H9 (cell line): ENCODE results near the gene SLC22A13. TPM values are rescaled to one million over a fixed set of nuclear protein-coding genes. Genes with fewer than 3 reads are reported as not detected.

Experiments used
- DNase-seq: peaks from one replicate; pipeline ENCODE4 v3.0.0-alpha.2; 2017
- H2AFZ ChIP-seq: one replicate; pipeline ENCODE4 v1.6.1; 2013; ENCODE audit warnings: mild to moderate bottlenecking, low read length, control low read depth, moderate library complexity
- H2AK5ac ChIP-seq: 2 replicates; pipeline ENCODE4 v1.6.1; 2013; ENCODE audit warnings: low read length, control low read depth, mixed read lengths; ENCODE audit not compliant: insufficient read length
- H2BK120ac ChIP-seq: one replicate; pipeline ENCODE4 v1.6.1; 2013; ENCODE audit warnings: low read depth, mild to moderate bottlenecking, low read length, control low read depth, inconsistent platforms; ENCODE audit not compliant: poor library complexity, severe bottlenecking
- H2BK12ac ChIP-seq: 2 replicates; pipeline ENCODE4 v1.6.1; 2013; ENCODE audit warnings: low read length, control low read depth, mixed read lengths, low read depth; ENCODE audit not compliant: insufficient read length
- H2BK15ac ChIP-seq: 2 replicates; pipeline ENCODE4 v1.6.1; 2013; ENCODE audit warnings: low read depth, low read length, control low read depth
- H2BK20ac ChIP-seq: one replicate; pipeline ENCODE4 v1.6.1; 2013; ENCODE audit warnings: low read depth, mild to moderate bottlenecking, low read length, control low read depth, inconsistent platforms; ENCODE audit not compliant: poor library complexity, severe bottlenecking
- H2BK5ac ChIP-seq: 2 replicates; pipeline ENCODE4 v1.6.1; 2013; ENCODE audit warnings: low read length, control low read depth, mixed read lengths; ENCODE audit not compliant: insufficient read length
- H3K14ac ChIP-seq: 2 replicates; pipeline ENCODE4 v1.6.1; 2013; ENCODE audit warnings: low read length, control low read depth; ENCODE audit not compliant: insufficient read depth
- H3K18ac ChIP-seq: 2 replicates; pipeline ENCODE4 v1.6.1; 2013; ENCODE audit warnings: low read depth, mild to moderate bottlenecking, mixed read lengths, low read length, control low read depth; ENCODE audit not compliant: insufficient read length
- H3K23ac ChIP-seq: 2 replicates; pipeline ENCODE4 v1.6.1; 2013; ENCODE audit warnings: low read length, control low read depth, mixed read lengths, low read depth; ENCODE audit not compliant: insufficient read length
- H3K23me2 ChIP-seq: 2 replicates; pipeline ENCODE4 v1.6.1; 2013; ENCODE audit warnings: low read depth, mild to moderate bottlenecking, mixed read lengths, low read length, control low read depth; ENCODE audit not compliant: insufficient read length, poor library complexity, severe bottlenecking
- H3K27ac ChIP-seq: 2 replicates; pipeline ENCODE4 v1.5.1; 2013; ENCODE audit warnings: low read length, control low read depth, mixed read lengths, low read depth; ENCODE audit not compliant: insufficient read length
- H3K27me3 ChIP-seq: 2 replicates; pipeline ENCODE4 v1.6.1; 2013; ENCODE audit warnings: low read length, control low read depth, inconsistent platforms; ENCODE audit not compliant: insufficient read depth
- H3K4ac ChIP-seq: 2 replicates; pipeline ENCODE4 v1.6.1; 2013; ENCODE audit warnings: low read depth, mild to moderate bottlenecking, control low read depth, inconsistent platforms, low read length, moderate library complexity
- H3K4me1 ChIP-seq: 2 replicates; pipeline ENCODE4 v1.6.1; 2013; ENCODE audit warnings: low read length, control low read depth, inconsistent platforms; ENCODE audit not compliant: insufficient read depth
- H3K4me2 ChIP-seq: 2 replicates; pipeline ENCODE4 v1.6.1; 2013; ENCODE audit warnings: low read length, control low read depth, mixed read lengths; ENCODE audit not compliant: insufficient read length, insufficient read depth
- H3K56ac ChIP-seq: 2 replicates; pipeline ENCODE4 v1.6.1; 2013; ENCODE audit warnings: low read depth, mild to moderate bottlenecking, mixed read lengths, low read length, control low read depth; ENCODE audit not compliant: insufficient read length
- H3K79me1 ChIP-seq: 2 replicates; pipeline ENCODE4 v1.6.1; 2013; ENCODE audit warnings: low read depth, mild to moderate bottlenecking, moderate library complexity, low read length, control low read depth, inconsistent platforms; ENCODE audit not compliant: insufficient read depth, poor library complexity, severe bottlenecking
- H3K79me2 ChIP-seq: 2 replicates; pipeline ENCODE4 v1.6.1; 2013; ENCODE audit warnings: low read length, control low read depth, inconsistent platforms; ENCODE audit not compliant: insufficient read depth
- H3K9ac ChIP-seq: 2 replicates; pipeline ENCODE4 v1.6.1; 2013; ENCODE audit warnings: low read length, control low read depth, mixed read lengths; ENCODE audit not compliant: insufficient read length; ENCODE audit errors: extremely low read depth
- H3K9me3 ChIP-seq: one replicate; pipeline ENCODE4 v1.6.1; 2013; ENCODE audit warnings: low read depth, low read length, inconsistent platforms; ENCODE audit not compliant: control insufficient read depth
- H3T11ph ChIP-seq: one replicate; pipeline ENCODE4 v1.6.1; 2013; ENCODE audit warnings: mild to moderate bottlenecking, low read length, control low read depth, inconsistent platforms
- H4K20me1 ChIP-seq: one replicate; pipeline ENCODE4 v1.6.1; 2013; ENCODE audit not compliant: control insufficient read depth, insufficient read length, insufficient read depth
- H4K5ac ChIP-seq: 2 replicates; pipeline ENCODE4 v1.6.1; 2013; ENCODE audit warnings: low read depth, mild to moderate bottlenecking, mixed read lengths, low read length, control low read depth; ENCODE audit not compliant: insufficient read length
- H4K8ac ChIP-seq: replicated peaks from 2 replicates; pipeline ENCODE4 v1.6.1; 2013; ENCODE audit warnings: low read length, control low read depth, mixed read lengths, low read depth; ENCODE audit not compliant: insufficient read length
- H4K91ac ChIP-seq: 2 replicates; pipeline ENCODE4 v1.6.1; 2013; ENCODE audit warnings: low read depth, mild to moderate bottlenecking, moderate library complexity, mixed read lengths, low read length, control low read depth; ENCODE audit not compliant: insufficient read length
- H3K27ac Mint-ChIP-seq, 3 experiments: 2 replicates in 2 of 3; 3 replicates in 1 of 3; pipeline ENCODE4 v1.8.0; 2020 to 2021; ENCODE audit warnings: mixed read lengths in 3 of 3, mild to moderate bottlenecking in 1 of 3, moderate library complexity in 1 of 3
- H3K27me3 Mint-ChIP-seq: 2 replicates; pipeline ENCODE4 v1.8.0; 2021; ENCODE audit warnings: low read depth, mild to moderate bottlenecking, moderate library complexity, mixed read lengths
- H3K36me3 Mint-ChIP-seq, 3 experiments: 2 replicates in 2 of 3; 3 replicates in 1 of 3; pipeline ENCODE4 v1.8.0; 2020 to 2021; ENCODE audit warnings: low read depth in 3 of 3, mixed read lengths in 3 of 3; ENCODE audit not compliant: insufficient read depth in 1 of 3
- H3K4me1 Mint-ChIP-seq, 2 experiments: 2 replicates each; pipeline ENCODE4 v1.8.0; 2020; ENCODE audit warnings: mixed read lengths in 2 of 2
- H3K4me3 Mint-ChIP-seq, 2 experiments: 2 replicates in 1 of 2; 3 replicates in 1 of 2; pipeline ENCODE4 v1.8.0; 2020 to 2021; ENCODE audit warnings: mild to moderate bottlenecking in 2 of 2, mixed read lengths in 2 of 2, moderate library complexity in 1 of 2
- H3K9me3 Mint-ChIP-seq, 2 experiments: 2 replicates in 1 of 2; 3 replicates in 1 of 2; pipeline ENCODE4 v1.8.0; 2020; ENCODE audit warnings: mild to moderate bottlenecking in 2 of 2, mixed read lengths in 2 of 2, moderate library complexity in 1 of 2
- CTCF ChIP-seq: fragments of 200-600 bp; sonication (generic); conservative IDR thresholded peaks from 3 replicates; pipeline ENCODE4 v1.8.0; 2021; ENCODE audit warnings: antibody characterized with exemption, mild to moderate bottlenecking
- WGBS: extraction: QIAGEN DNeasy Blood & Tissue Kit; methylation state at CpG from one replicate; pipeline ENCODE4 v1.1.7; 2013; ENCODE audit warnings: missing lambda C conversion rate, low lambda C conversion rate, mixed read lengths; ENCODE audit not compliant: insufficient read length; ENCODE audit errors: extremely low coverage; 5-methylcytosine and 5-hydroxymethylcytosine counted together
- total RNA-seq: library from RNA; stranded (reverse); gene quantifications from 2 replicates; pipeline ENCODE4 v1.2.1, GENCODE V29; 2021

SLC22A13 gene
- total RNA-seq, 1 experiment from 2014 or later = not detected

DNA sequence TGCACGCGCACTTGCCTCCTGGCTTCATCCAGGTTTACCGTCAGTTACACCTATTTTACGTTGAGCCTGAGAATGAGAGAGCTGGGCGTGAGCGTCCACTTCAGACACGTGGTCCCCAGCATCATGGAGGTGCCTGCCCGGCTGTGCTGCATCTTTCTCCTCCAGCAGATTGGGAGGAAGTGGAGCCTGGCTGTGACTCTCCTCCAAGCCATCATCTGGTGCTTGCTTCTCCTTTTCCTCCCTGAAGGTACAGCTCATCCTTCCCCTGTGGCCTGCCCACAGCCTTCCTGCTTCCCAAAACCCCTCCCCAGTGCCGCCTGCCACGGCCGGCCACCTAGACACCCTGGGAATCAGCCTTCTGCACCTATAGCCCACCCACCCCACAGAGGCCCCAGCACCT lies 48.1 kb downstream of the SLC22A13 start:
- no peak overlapping the region for H3K27ac ChIP-seq
- no peaks in the 10 kb centered on the region for H3K23me2 ChIP-seq
- no CpG with 5 or more reads among the region's 11 CpGs for WGBS
- DNase-seq = no peak
- no peak overlapping the region for H4K8ac ChIP-seq
- Mint-ChIP-seq H3K9me3 (no peaks in the 10 kb centered on the region), H3K4me3 (no peak overlapping the region), H3K4me1 (peaks cover 0 to 10% of the 10 kb centered on the region in 2 experiments; a peak in 3 of 4 replicates), H3K27me3 (peaks cover 3% of the 10 kb centered on the region), H3K27ac (no peak overlapping the region), H3K36me3 (no peaks in the 10 kb centered on the region)
- H3K4me2 ChIP-seq = no peak overlapping the region
- H2BK120ac ChIP-seq = no peak overlapping the region
- no peak overlapping the region for H4K91ac ChIP-seq
- no peak overlapping the region for H3K18ac ChIP-seq
- no peak overlapping the region for H3K4ac ChIP-seq
- H4K5ac ChIP-seq = no peak overlapping the region
- H3T11ph ChIP-seq = no peak overlapping the region
- H3K23ac ChIP-seq = no peak overlapping the region
- H4K20me1 ChIP-seq = no peaks in the 10 kb centered on the region
- no peak overlapping the region for H2AK5ac ChIP-seq
- H3K27me3 ChIP-seq = no peaks in the 10 kb centered on the region
- no peaks in the 10 kb centered on the region for H3K4me1 ChIP-seq
- no peak overlapping the region for H2BK15ac ChIP-seq
- H3K9ac ChIP-seq = no peak overlapping the region
- no peak overlapping the region for H2BK5ac ChIP-seq
- no peak overlapping the region for H3K56ac ChIP-seq
- no peak overlapping the region for H2BK12ac ChIP-seq
- no peaks in the 10 kb centered on the region for H3K79me1 ChIP-seq
- H2BK20ac ChIP-seq = no peak overlapping the region
- no peak overlapping the region for H3K14ac ChIP-seq
- no peak for TF ChIP-seq CTCF
- H3K9me3 ChIP-seq = no peaks in the 10 kb centered on the region
- no peak overlapping the region for H2AFZ ChIP-seq
- no peaks in the 10 kb centered on the region for H3K79me2 ChIP-seq
